Kidney epithelial cell (primary cell): Measurements from ENCODE around the gene FASTKD3. TPM values are rescaled to one million over a fixed set of nuclear protein-coding genes. Genes with fewer than 3 reads are reported as not detected.

ENCODE experiments used
- DNase-seq: peaks from one replicate; pipeline ENCODE4 v3.0.0-alpha.2; 2010; ENCODE audit warnings: low read depth
- H3K27me3 ChIP-seq: 2 replicates; pipeline ENCODE4 v1.6.0; 2011; ENCODE audit warnings: low read length; ENCODE audit not compliant: control insufficient read depth, insufficient read depth
- H3K36me3 ChIP-seq: 2 replicates; pipeline ENCODE4 v1.5.1; 2011; ENCODE audit warnings: low read length; ENCODE audit not compliant: control insufficient read depth, insufficient read depth
- H3K4me3 ChIP-seq: 2 replicates; pipeline ENCODE4 v1.5.1; 2011; ENCODE audit warnings: low read depth, mild to moderate bottlenecking, control low read depth, low read length
- total RNA-seq: library from RNA; depleted of rRNA; stranded (reverse); fragments of >200 nt; gene quantifications from 2 replicates; pipeline ENCODE4 v1.2.3, GENCODE V29; 2015
- TF ChIP-seq, protein P1 (sequence below): IDR thresholded peaks from 2 replicates; pipeline ENCODE4 v1.5.1; 2011; ENCODE audit warnings: mild to moderate bottlenecking, moderate library complexity, low read length, control low read depth, inconsistent platforms; ENCODE audit not compliant: insufficient read depth, poor library complexity, severe bottlenecking

FASTKD3 gene
- total RNA-seq, 1 donor from 2014 or later: 17.0 TPM

- no peaks in the 10 kb centered on the region for H3K36me3 ChIP-seq
- TF ChIP-seq, protein P1, sequence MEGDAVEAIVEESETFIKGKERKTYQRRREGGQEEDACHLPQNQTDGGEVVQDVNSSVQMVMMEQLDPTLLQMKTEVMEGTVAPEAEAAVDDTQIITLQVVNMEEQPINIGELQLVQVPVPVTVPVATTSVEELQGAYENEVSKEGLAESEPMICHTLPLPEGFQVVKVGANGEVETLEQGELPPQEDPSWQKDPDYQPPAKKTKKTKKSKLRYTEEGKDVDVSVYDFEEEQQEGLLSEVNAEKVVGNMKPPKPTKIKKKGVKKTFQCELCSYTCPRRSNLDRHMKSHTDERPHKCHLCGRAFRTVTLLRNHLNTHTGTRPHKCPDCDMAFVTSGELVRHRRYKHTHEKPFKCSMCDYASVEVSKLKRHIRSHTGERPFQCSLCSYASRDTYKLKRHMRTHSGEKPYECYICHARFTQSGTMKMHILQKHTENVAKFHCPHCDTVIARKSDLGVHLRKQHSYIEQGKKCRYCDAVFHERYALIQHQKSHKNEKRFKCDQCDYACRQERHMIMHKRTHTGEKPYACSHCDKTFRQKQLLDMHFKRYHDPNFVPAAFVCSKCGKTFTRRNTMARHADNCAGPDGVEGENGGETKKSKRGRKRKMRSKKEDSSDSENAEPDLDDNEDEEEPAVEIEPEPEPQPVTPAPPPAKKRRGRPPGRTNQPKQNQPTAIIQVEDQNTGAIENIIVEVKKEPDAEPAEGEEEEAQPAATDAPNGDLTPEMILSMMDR: no peak
- no peaks in the 10 kb centered on the region for H3K27me3 ChIP-seq
- no peak for DNase-seq
- H3K4me3 ChIP-seq: no peak overlapping the region
Observed at GRCh38 chr5:7874639-7875038, 5.8 kb upstream of the FASTKD3 start.

GRCh38 chr5:7873216-7873615 lies 4.4 kb upstream of the FASTKD3 start:
- Histone ChIP-seq H3K4me3 (no peak overlapping the region), H3K27me3 (no peaks in the 10 kb centered on the region), H3K36me3 (no peaks in the 10 kb centered on the region)
- DNase-seq: no peak
- TF ChIP-seq, protein P1: no peak

DNA sequence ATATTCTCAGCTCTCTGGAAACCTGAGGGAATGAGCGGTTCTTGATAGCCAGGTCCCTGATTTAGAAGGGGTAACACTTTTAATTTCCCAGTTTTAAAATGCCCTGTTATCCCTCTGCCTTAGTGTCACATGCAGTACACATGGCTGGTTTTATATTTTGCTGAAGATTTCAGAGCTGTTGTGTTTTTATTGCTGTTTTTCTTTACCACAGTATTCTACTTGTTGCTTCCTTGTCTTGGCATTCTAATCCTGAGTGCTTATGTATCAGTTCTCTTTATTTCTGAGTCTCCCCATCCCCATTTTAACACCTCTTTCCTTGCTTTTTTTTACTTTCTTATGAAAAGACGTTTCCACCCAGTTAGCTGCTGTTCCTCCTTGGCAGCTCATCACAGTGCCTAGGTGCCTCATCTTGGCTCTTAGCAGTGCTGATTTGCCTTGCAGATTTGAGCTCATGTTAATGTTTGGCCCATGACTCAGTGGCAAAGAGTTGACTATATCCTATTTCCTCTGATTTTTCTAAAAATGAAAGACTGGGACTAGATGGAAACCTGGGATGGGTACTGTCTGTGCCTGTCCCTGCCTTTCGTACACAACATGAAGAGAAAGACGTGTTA lies 3.8 kb upstream of the FASTKD3 start:
- no peaks in the 10 kb centered on the region for H3K27me3 ChIP-seq
- no peaks in the 10 kb centered on the region for H3K36me3 ChIP-seq
- no peak for DNase-seq
- TF ChIP-seq, protein P1: no peak
- H3K4me3 ChIP-seq: no peak overlapping the region

DNA sequence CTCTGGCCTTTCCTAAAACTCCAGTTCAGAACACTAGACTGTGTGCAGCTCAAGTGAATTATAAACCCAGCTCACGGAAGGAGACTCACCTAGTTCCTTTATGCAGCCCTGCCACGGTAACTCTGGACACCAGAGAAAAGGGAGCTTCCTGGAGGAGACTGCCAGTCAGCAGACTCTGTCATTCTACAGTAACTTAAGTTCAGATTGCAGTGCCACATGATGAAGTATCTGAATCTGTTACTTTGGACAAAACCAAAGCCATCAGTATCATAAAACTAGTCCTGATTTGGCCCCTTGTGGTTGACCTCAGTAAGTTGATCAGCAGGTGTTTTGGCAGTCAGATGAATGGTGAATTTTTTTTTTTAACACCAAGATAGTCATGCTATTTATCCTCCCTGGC lies 2.8 kb upstream of the FASTKD3 start:
- DNase-seq: no peak
- TF ChIP-seq, protein P1: no peak
- H3K27me3 ChIP-seq: no peaks in the 10 kb centered on the region
- no peaks in the 10 kb centered on the region for H3K36me3 ChIP-seq
- H3K4me3 ChIP-seq: no peak overlapping the region

DNA sequence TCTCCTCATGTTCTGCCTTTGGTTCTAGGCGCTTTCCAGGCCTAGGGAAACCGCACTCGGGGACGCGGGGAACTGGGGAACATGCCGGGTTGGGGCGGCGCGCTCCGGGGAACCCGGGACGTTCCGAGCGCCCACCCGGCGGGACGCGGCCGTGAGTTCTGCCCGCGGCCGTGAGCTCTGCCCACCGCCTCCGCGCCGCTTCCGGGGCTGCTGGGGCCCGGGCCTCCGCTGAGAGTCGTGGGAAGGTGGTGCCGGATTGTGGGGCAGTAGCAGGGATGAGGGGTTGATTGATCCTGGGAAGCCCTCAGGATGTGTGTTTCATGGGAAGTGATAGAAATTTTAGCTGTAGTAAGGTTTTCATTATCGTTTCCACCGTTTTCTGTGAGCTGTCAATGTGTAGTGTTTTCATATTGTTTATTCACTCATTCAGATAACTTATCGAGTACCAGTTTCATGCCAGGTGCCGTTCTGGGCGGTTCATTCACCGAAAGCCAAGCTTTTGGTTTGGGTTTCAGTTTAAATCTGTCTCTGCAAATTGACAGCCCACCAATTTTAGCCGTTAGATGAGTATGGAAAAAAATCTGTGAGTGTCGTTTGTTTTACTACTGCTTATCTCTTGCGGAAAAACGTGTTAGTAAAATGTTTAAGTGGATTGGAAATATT lies 774 bp upstream of the FASTKD3 start:
- TF ChIP-seq, protein P1: no peak
- no peaks in the 10 kb centered on the region for H3K27me3 ChIP-seq
- DNase-seq: no peak
- no peaks in the 10 kb centered on the region for H3K36me3 ChIP-seq
- H3K4me3 ChIP-seq: peak overlapping the region; percentile 86

GRCh38 chr5:7868427-7868772 lies 431 bp downstream of the FASTKD3 start:
- TF ChIP-seq, protein P1: no peak
- DNase-seq: no peak
- H3K4me3 ChIP-seq: peak overlapping the region; percentile 86
- H3K27me3 ChIP-seq: no peaks in the 10 kb centered on the region
- no peaks in the 10 kb centered on the region for H3K36me3 ChIP-seq
